WTC11 (cell line): ENCODE results near the gene MAPT.

ENCODE experiments used
- AFF4 ChIP-seq: sonication (generic); formaldehyde crosslinking; IDR thresholded peaks from 2 replicates; pipeline ENCODE4 v1.8.1; 2023; ENCODE audit warnings: mild to moderate bottlenecking, missing genetic modification reagents, borderline replicate concordance
- ATF6 ChIP-seq: sonication (generic); formaldehyde crosslinking; IDR thresholded peaks from 2 replicates; pipeline ENCODE4 v1.8.1; 2023; ENCODE audit warnings: mild to moderate bottlenecking, missing genetic modification reagents
- CTCF ChIP-seq: fragments of 200-600 bp; IDR thresholded peaks from 2 replicates; pipeline ENCODE4 v1.8.0; 2022; ENCODE audit warnings: antibody characterized with exemption
- FOXJ3 ChIP-seq: sonication (generic); formaldehyde crosslinking; IDR thresholded peaks from 2 replicates; pipeline ENCODE4 v1.9.0; 2021; ENCODE audit warnings: missing genetic modification reagents, mild to moderate bottlenecking, borderline replicate concordance
- FOXP4 ChIP-seq: sonication (generic); formaldehyde crosslinking; IDR thresholded peaks from 2 replicates; pipeline ENCODE4 v1.8.0; 2022; ENCODE audit warnings: mild to moderate bottlenecking, missing genetic modification reagents
- GABPB1 ChIP-seq: sonication (generic); formaldehyde crosslinking; IDR thresholded peaks from 2 replicates; pipeline ENCODE4 v1.8.1; 2023; ENCODE audit warnings: mild to moderate bottlenecking, missing genetic modification reagents
- IRF1 ChIP-seq: sonication (generic); formaldehyde crosslinking; IDR thresholded peaks from 2 replicates; pipeline ENCODE4 v1.8.0; 2023; ENCODE audit warnings: missing genetic modification reagents
- MXD4 ChIP-seq: fragments of 250-450 bp; sonication (Bioruptor Pico); IDR thresholded peaks from 2 replicates; pipeline ENCODE4 v1.8.0; 2021; ENCODE audit warnings: mild to moderate bottlenecking, moderate library complexity, borderline replicate concordance
- ZNF138 ChIP-seq: sonication (generic); formaldehyde crosslinking; conservative IDR thresholded peaks from 2 replicates; pipeline ENCODE4 v1.8.1; 2022; ENCODE audit warnings: mild to moderate bottlenecking, moderate library complexity, missing genetic modification reagents

- TF ChIP-seq CTCF (no peak), AFF4 (no peak), GABPB1 (CRISPR knock-in tag) (no peak), FOXJ3 (no peak), MXD4 (no peak), ZNF138 (CRISPR knock-in tag) (no peak), FOXP4 (CRISPR knock-in tag) (no peak), ATF6 (CRISPR knock-in tag) (no peak), IRF1 (no peak)
These were observed 109.8 kb downstream of the MAPT start for GRCh38 chr17:46003907-46004748.
